GF-D8 (cell line): Measurements from ENCODE around the gene DOK4.
"Not testable (repeated sequence)": the region's sequence is repeated elsewhere in the genome, so short reads cannot be mapped to it uniquely, and the experiment has no call there.

Source experiments
- DNase-seq: peaks from one replicate; lab custom pipeline; 2025; lab: John Stamatoyannopoulos, UW

Gene DOK4

GRCh38 chr16:57502048-57502775, 15.9 kb upstream of the DOK4 start:
- no peak for DNase-seq

GRCh38 chr16:57501492-57501891, 15.2 kb upstream of the DOK4 start:
- DNase-seq, result no peak

GRCh38 chr16:57500578-57501111, 14.4 kb upstream of the DOK4 start:
- no peak for DNase-seq

- DNase-seq, result not testable (repeated sequence)
These were observed 13.6 kb upstream of the DOK4 start for GRCh38 chr16:57499941-57500340.

GRCh38 chr16:57498031-57498430, 11.7 kb upstream of the DOK4 start:
- DNase-seq, result no peak

GRCh38 chr16:57497121-57497520, 10.8 kb upstream of the DOK4 start:
- no peak for DNase-seq

GRCh38 chr16:57493767-57494166, 7.5 kb upstream of the DOK4 start:
- no peak for DNase-seq

- no peak for DNase-seq
These were observed 2.9 kb upstream of the DOK4 start for GRCh38 chr16:57489229-57489628.

GRCh38 chr16:57486858-57487834, 853 bp upstream of the DOK4 start:
- DNase-seq, result no peak

GRCh38 chr16:57485091-57485915, 990 bp downstream of the DOK4 start:
- no peak for DNase-seq

GRCh38 chr16:57484515-57485005, 1.7 kb downstream of the DOK4 start:
- no peak for DNase-seq

GRCh38 chr16:57483725-57484514, 2.4 kb downstream of the DOK4 start:
- no peak for DNase-seq

- no peak for DNase-seq
These were observed 3.3 kb downstream of the DOK4 start for GRCh38 chr16:57482845-57483545.

GRCh38 chr16:57481421-57481820, 4.9 kb downstream of the DOK4 start:
- no peak for DNase-seq

GRCh38 chr16:57480754-57481230, 5.5 kb downstream of the DOK4 start:
- DNase-seq, result no peak

- DNase-seq, result no peak
These were observed 6.1 kb downstream of the DOK4 start for GRCh38 chr16:57479976-57480753.

- DNase-seq, result no peak
These were observed 6.9 kb downstream of the DOK4 start for GRCh38 chr16:57479205-57479975.

GRCh38 chr16:57478396-57479204, 7.7 kb downstream of the DOK4 start:
- DNase-seq, result no peak
